Endothelial cell (in vitro differentiated cells): ENCODE results near the gene SCNN1A. TPM values are rescaled to one million over a fixed set of nuclear protein-coding genes. Genes with fewer than 3 reads are reported as not detected.
A peak's percentile ranks its signal among the peaks of the same experiment; 100 is the strongest.

ENCODE experiments used
- DNase-seq: peaks from one replicate; pipeline ENCODE4 v3.0.0; 2021; ENCODE audit warnings: low spot score
- H3K27ac Mint-ChIP-seq: one replicate; pipeline ENCODE4 v1.8.0; 2021; ENCODE audit warnings: mixed read lengths, inconsistent platforms; ENCODE audit not compliant: unreplicated experiment
- H3K27me3 Mint-ChIP-seq: one replicate; pipeline ENCODE4 v1.8.0; 2021; ENCODE audit warnings: mild to moderate bottlenecking, moderate library complexity, mixed read lengths, inconsistent platforms; ENCODE audit not compliant: unreplicated experiment
- H3K36me3 Mint-ChIP-seq: one replicate; pipeline ENCODE4 v1.8.0; 2021; ENCODE audit warnings: mild to moderate bottlenecking, low read depth, mixed read lengths, inconsistent platforms; ENCODE audit not compliant: unreplicated experiment
- H3K4me1 Mint-ChIP-seq: one replicate; pipeline ENCODE4 v1.8.0; 2021; ENCODE audit warnings: mild to moderate bottlenecking, mixed read lengths, inconsistent platforms; ENCODE audit not compliant: unreplicated experiment
- H3K4me3 Mint-ChIP-seq: one replicate; pipeline ENCODE4 v1.8.0; 2021; ENCODE audit warnings: mild to moderate bottlenecking, mixed read lengths, inconsistent platforms; ENCODE audit not compliant: unreplicated experiment
- H3K9me3 Mint-ChIP-seq: one replicate; pipeline ENCODE4 v1.8.0; 2021; ENCODE audit warnings: mixed read lengths, inconsistent platforms; ENCODE audit not compliant: unreplicated experiment
- total RNA-seq: library from RNA; stranded (reverse); fragmentation: NEBNext Ultra II Directional; extraction: Animal tissue kit (Norgen Biotek cat#: 25700); gene quantifications from one replicate; pipeline ENCODE4 v1.2.1, GENCODE V29; 2021; ENCODE audit not compliant: unreplicated experiment
- TF ChIP-seq, protein P1 (sequence below): fragments of 200-600 bp; sonication (generic); IDR thresholded peaks from one replicate; pipeline ENCODE4 v1.5.0; 2021; ENCODE audit warnings: antibody characterized with exemption; ENCODE audit not compliant: unreplicated experiment

SCNN1A gene
- total RNA-seq, 1 donor from 2014 or later, result 2.2 TPM

DNA sequence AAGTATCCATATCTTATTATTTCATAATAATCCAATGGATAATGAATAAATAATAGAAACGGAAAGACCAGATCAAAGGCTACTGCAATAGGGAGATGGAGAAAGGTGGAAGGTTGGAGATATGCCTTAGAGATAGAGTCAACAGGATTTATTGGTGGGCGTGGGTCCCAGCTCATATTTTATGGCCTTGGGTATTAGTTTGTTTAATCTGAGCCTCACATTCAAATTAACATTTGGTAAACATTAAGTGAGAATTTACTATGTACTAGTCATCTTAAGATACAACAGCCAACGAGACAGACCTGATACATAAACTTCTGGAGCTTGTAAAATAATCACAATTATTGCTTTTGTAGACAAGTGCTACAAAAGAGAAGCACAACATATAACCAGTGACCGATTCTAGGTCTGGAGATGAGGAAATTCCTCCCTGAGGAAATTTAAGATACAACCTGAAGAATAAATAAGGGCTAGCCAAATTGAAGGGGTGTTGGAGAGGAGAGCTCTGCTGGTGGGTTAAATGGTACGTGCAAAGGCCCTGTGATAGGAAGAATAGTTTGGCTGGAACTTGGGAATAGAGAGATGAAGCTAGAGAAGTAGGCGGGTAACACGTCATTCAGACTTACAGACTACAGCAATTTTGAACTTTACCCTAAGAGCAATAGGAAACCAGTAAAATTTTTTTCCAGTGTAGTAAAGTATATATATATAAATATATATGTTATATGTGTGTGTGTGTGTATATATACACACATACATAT is 24.7 kb upstream of the SCNN1A start:
- Mint-ChIP-seq H3K27ac (no peak overlapping the region), H3K9me3 (no peaks in the 10 kb centered on the region), H3K27me3 (peaks cover 4% of the 10 kb centered on the region), H3K36me3 (peaks cover 3% of the 10 kb centered on the region), H3K4me3 (no peak overlapping the region), H3K4me1 (peaks cover 12% of the 10 kb centered on the region)
- TF ChIP-seq, protein P1, sequence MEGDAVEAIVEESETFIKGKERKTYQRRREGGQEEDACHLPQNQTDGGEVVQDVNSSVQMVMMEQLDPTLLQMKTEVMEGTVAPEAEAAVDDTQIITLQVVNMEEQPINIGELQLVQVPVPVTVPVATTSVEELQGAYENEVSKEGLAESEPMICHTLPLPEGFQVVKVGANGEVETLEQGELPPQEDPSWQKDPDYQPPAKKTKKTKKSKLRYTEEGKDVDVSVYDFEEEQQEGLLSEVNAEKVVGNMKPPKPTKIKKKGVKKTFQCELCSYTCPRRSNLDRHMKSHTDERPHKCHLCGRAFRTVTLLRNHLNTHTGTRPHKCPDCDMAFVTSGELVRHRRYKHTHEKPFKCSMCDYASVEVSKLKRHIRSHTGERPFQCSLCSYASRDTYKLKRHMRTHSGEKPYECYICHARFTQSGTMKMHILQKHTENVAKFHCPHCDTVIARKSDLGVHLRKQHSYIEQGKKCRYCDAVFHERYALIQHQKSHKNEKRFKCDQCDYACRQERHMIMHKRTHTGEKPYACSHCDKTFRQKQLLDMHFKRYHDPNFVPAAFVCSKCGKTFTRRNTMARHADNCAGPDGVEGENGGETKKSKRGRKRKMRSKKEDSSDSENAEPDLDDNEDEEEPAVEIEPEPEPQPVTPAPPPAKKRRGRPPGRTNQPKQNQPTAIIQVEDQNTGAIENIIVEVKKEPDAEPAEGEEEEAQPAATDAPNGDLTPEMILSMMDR, result no peak
- no peak for DNase-seq

DNA sequence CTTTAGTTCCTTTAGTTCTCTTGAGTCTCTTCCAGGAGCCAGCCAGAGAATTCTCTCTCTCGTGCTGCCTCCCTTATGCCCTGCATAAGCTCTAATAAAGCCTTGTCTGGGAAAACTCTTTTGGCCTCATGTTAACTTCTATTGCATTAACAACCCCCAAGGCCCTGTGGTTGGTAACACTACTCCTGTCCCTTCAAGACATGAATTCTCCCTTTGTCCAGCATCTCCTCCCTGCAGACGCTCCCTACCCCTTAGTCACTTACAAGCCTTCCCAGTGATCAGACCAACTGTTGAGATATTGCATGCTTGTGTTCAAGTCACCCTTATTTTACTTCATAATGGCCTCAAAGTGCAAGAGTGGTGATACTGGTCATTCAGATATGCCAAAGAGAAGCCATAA is 20.7 kb upstream of the SCNN1A start:
- no peaks in the 10 kb centered on the region for H3K9me3 Mint-ChIP-seq
- peaks cover 9% of the 10 kb centered on the region for H3K36me3 Mint-ChIP-seq
- no peak overlapping the region for H3K4me3 Mint-ChIP-seq
- peaks cover 6% of the 10 kb centered on the region for H3K27me3 Mint-ChIP-seq
- peaks cover 15% of the 10 kb centered on the region for H3K4me1 Mint-ChIP-seq
- TF ChIP-seq, protein P1, result no peak
- DNase-seq, result no peak
- H3K27ac Mint-ChIP-seq, result no peak overlapping the region

DNA sequence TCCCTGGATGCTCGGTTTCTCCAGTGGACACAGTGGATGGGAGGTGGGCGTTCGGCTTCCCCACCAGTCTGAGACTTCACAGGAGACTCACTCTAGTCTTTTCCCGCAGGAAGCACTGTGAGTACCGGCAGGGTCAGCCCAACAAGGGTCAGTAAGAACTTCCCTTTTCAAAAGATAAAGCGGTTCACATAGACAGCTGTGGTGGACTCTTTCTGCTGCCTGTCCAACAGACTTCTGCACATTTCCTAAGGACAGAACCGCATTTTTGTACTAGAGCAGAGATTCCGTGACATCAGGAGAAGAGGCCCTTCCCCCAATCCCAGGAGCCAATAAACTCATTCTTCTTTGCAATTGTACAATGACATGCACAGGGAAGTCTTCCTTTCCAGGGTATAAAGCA is 19.0 kb upstream of the SCNN1A start:
- DNase-seq, result no peak
- TF ChIP-seq, protein P1, result no peak
- H3K36me3 Mint-ChIP-seq, result peaks cover 11% of the 10 kb centered on the region
- no peaks in the 10 kb centered on the region for H3K9me3 Mint-ChIP-seq
- peaks cover 6% of the 10 kb centered on the region for H3K27me3 Mint-ChIP-seq
- H3K4me3 Mint-ChIP-seq, result peak overlapping the region; percentile 51
- H3K4me1 Mint-ChIP-seq, result peaks cover 15% of the 10 kb centered on the region
- no peak overlapping the region for H3K27ac Mint-ChIP-seq

DNA sequence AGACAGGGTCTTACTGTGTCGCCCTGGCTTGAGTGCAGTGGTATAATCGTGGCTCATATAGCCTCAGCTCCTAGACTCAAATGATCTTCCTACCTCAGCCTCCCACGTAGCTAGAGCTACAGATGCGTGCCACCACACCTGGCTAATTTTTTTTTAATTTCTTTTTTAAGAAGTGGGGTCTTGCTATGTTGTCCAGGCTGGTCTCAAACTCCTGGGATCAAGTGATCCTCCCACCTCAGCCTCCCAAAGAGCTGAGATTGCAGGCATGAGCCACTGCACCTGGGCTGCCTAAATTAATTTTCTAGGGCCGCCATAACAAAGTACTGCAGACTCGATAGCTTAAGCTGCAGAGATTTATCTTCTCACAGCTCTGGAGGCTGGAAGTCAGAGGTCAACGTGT is 17.7 kb upstream of the SCNN1A start:
- H3K36me3 Mint-ChIP-seq, result peaks cover 21% of the 10 kb centered on the region
- peaks cover 15% of the 10 kb centered on the region for H3K4me1 Mint-ChIP-seq
- H3K4me3 Mint-ChIP-seq, result no peak overlapping the region
- TF ChIP-seq, protein P1, result no peak
- H3K9me3 Mint-ChIP-seq, result no peaks in the 10 kb centered on the region
- no peak overlapping the region for H3K27ac Mint-ChIP-seq
- H3K27me3 Mint-ChIP-seq, result peaks cover 6% of the 10 kb centered on the region
- DNase-seq, result no peak

DNA sequence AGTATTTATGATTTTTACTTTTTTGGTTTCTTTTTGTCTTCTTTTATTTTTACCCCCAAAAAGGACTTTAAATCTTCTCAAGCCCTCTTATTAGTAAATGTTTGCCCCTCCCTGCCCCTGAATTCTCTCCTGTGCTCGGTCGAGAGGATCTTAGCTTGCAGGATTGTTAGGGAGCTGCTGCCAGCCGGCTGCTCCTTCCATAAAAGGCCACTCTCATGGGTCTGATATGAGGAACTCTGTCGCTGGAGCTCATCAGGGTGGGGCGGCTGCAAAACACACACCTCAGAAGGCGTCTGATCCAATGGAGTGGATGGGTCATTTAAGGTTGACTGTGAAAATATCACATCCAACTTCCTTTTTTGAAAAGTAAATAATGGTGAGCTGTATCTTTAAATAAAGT is 17.1 kb upstream of the SCNN1A start:
- DNase-seq, result no peak
- H3K36me3 Mint-ChIP-seq, result peaks cover 21% of the 10 kb centered on the region
- H3K9me3 Mint-ChIP-seq, result no peaks in the 10 kb centered on the region
- TF ChIP-seq, protein P1, result no peak
- H3K4me1 Mint-ChIP-seq, result peaks cover 15% of the 10 kb centered on the region
- no peak overlapping the region for H3K4me3 Mint-ChIP-seq
- H3K27ac Mint-ChIP-seq, result no peak overlapping the region
- peaks cover 6% of the 10 kb centered on the region for H3K27me3 Mint-ChIP-seq
